ENCODE data around the gene TEX50. TPM values are rescaled to one million over a fixed set of nuclear protein-coding genes. Genes with fewer than 3 reads are reported as not detected.

TEX50 gene
- total RNA-seq, 1 experiment from 2014 or later: not detected

- Histone ChIP-seq H2BK12ac (ENCODE audit: insufficient read length, low read depth, low read length) (no peak overlapping the region), H4K5ac (ENCODE audit: insufficient read length, low read depth, low read length) (no peak overlapping the region), H2AFZ (ENCODE audit: low read length) (no peak overlapping the region), H3K79me2 (ENCODE audit: insufficient read depth, low read length) (no peaks in the 10 kb centered on the region), H2BK5ac (ENCODE audit: insufficient read length, low read length) (no peak overlapping the region), H3K9me3 (ENCODE audit: control insufficient read depth, low read depth, low read length) (no peaks in the 10 kb centered on the region), H3K27me3 (ENCODE audit: insufficient read depth, low read length) (no peaks in the 10 kb centered on the region), H3K56ac (ENCODE audit: insufficient read length, low read depth, low read length) (no peak overlapping the region), H3K23me2 (ENCODE audit: insufficient read length, low read depth, low read length, poor library complexity, severe bottlenecking) (no peaks in the 10 kb centered on the region), H3T11ph (ENCODE audit: low read length) (no peak overlapping the region), H4K8ac (replicated peaks; ENCODE audit: insufficient read length, low read depth, low read length) (no peak overlapping the region), H2BK20ac (ENCODE audit: low read depth, low read length, poor library complexity, severe bottlenecking) (no peak overlapping the region), H3K4ac (ENCODE audit: low read depth, low read length) (no peak overlapping the region), H3K27ac (ENCODE audit: insufficient read length, low read depth, low read length) (no peak overlapping the region), H3K4me2 (ENCODE audit: insufficient read depth, insufficient read length, low read length) (no peak overlapping the region), H2AK5ac (ENCODE audit: insufficient read length, low read length) (no peak overlapping the region), H3K79me1 (ENCODE audit: insufficient read depth, low read depth, low read length, poor library complexity, severe bottlenecking) (no peaks in the 10 kb centered on the region), H3K4me1 (ENCODE audit: insufficient read depth, low read length) (no peaks in the 10 kb centered on the region), H2BK120ac (ENCODE audit: low read depth, low read length, poor library complexity, severe bottlenecking) (no peak overlapping the region), H3K14ac (ENCODE audit: insufficient read depth, low read length) (no peak overlapping the region), H4K91ac (ENCODE audit: insufficient read length, low read depth, low read length) (no peak overlapping the region), H3K9ac (ENCODE audit: extremely low read depth, insufficient read length, low read length) (no peak overlapping the region), H3K23ac (ENCODE audit: insufficient read length, low read depth, low read length) (no peak overlapping the region), H4K20me1 (ENCODE audit: control insufficient read depth, insufficient read depth, insufficient read length) (no peaks in the 10 kb centered on the region), H2BK15ac (ENCODE audit: low read depth, low read length) (no peak overlapping the region), H3K18ac (ENCODE audit: insufficient read length, low read depth, low read length) (no peak overlapping the region)
- H3K27ac Mint-ChIP-seq: peak overlapping the region in 1 of 3 experiments; percentile 29; a peak in 1 of 7 replicates
- H3K36me3 Mint-ChIP-seq (ENCODE audit: insufficient read depth in 1 of 3, low read depth in 3 of 3): no peaks in the 10 kb centered on the region; a peak in 2 of 7 replicates
- no peak overlapping the region for H3K4me3 Mint-ChIP-seq
- TF ChIP-seq, protein P1, sequence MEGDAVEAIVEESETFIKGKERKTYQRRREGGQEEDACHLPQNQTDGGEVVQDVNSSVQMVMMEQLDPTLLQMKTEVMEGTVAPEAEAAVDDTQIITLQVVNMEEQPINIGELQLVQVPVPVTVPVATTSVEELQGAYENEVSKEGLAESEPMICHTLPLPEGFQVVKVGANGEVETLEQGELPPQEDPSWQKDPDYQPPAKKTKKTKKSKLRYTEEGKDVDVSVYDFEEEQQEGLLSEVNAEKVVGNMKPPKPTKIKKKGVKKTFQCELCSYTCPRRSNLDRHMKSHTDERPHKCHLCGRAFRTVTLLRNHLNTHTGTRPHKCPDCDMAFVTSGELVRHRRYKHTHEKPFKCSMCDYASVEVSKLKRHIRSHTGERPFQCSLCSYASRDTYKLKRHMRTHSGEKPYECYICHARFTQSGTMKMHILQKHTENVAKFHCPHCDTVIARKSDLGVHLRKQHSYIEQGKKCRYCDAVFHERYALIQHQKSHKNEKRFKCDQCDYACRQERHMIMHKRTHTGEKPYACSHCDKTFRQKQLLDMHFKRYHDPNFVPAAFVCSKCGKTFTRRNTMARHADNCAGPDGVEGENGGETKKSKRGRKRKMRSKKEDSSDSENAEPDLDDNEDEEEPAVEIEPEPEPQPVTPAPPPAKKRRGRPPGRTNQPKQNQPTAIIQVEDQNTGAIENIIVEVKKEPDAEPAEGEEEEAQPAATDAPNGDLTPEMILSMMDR (conservative IDR thresholded peaks at IDR 0.05): no peak
- H3K9me3 Mint-ChIP-seq: no peaks in the 10 kb centered on the region; a peak in 1 of 5 replicates
- no CpG with 5 or more reads among the region's 3 CpGs for WGBS (ENCODE audit: extremely low coverage, insufficient read length, low lambda C conversion rate)
- H3K4me1 Mint-ChIP-seq: peaks cover 2 to 4% of the 10 kb centered on the region in 2 experiments; a peak in 2 of 4 replicates
- peaks cover 2% of the 10 kb centered on the region; the same call in 1 of the 2 replicates for H3K27me3 Mint-ChIP-seq (ENCODE audit: low read depth)
- DNase-seq: no peak
These were observed 28.0 kb downstream of the TEX50 start for GRCh38 chr1:173663159-173663558.
